ENCODE data around the gene WSCD2.

Gene WSCD2

DNA sequence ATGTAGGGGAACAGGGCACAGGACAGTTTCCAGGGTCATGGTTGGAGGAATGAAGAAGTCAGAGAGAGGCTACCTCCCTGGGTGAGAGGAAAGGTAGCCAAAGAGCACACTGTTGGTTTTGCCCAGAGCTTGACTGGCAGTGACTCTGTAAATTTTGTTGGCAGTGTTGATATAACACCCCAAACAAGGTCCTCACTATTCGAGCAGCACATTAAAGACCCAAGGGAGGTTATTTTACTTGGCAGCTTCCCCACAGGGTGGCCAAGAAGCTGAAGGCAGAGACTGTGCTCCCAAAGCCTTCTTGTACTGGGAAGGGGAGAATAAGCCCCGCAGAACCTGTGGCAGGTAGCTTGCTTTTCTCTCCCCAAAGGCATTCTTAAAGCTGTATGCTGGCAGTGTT, 40.6 kb downstream of the WSCD2 start:
- Histone ChIP-seq H3K4me3 (ENCODE audit: low read length) (no peak overlapping the region), H3K9me3 (ENCODE audit: insufficient read depth, low read depth, low read length) (no peaks in the 10 kb centered on the region), H3K9ac (ENCODE audit: low read depth, low read length) (no peak overlapping the region), H3K27ac (ENCODE audit: low read depth, low read length) (no peak overlapping the region), H3K36me3 (ENCODE audit: insufficient read depth, low read length) (no peaks in the 10 kb centered on the region), H3K27me3 (ENCODE audit: insufficient read depth, low read length) (no peaks in the 10 kb centered on the region), H3K4me1 (ENCODE audit: insufficient read depth, low read length) (no peaks in the 10 kb centered on the region)
- 79% methylated on average over 2 of the region's 2 CpGs for WGBS

DNA sequence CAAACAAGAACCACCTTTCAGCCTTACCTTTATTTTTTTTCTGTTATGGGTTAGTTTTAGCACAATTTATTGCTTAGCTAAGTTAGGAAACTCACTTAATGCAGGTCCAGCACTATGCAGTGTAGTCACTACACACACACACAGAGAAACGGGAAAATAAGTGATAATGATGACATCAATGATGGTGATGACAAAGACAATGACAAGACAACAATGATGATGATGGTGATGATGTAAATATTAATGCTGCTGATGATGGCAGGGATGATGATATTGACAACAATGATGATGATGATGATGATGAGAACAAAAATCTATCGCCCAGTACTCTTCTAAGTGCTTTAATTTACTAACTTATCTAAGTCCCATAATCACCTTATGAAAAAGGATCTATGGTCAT, 41.1 kb downstream of the WSCD2 start:
- Histone ChIP-seq H3K4me3 (ENCODE audit: low read length) (no peak overlapping the region), H3K9ac (ENCODE audit: low read depth, low read length) (no peak overlapping the region), H3K4me1 (ENCODE audit: insufficient read depth, low read length) (no peaks in the 10 kb centered on the region), H3K27ac (ENCODE audit: low read depth, low read length) (no peak overlapping the region), H3K36me3 (ENCODE audit: insufficient read depth, low read length) (no peaks in the 10 kb centered on the region), H3K27me3 (ENCODE audit: insufficient read depth, low read length) (no peaks in the 10 kb centered on the region), H3K9me3 (ENCODE audit: insufficient read depth, low read depth, low read length) (no peaks in the 10 kb centered on the region)
- 92% methylated on average over 2 of the region's 2 CpGs for WGBS

DNA sequence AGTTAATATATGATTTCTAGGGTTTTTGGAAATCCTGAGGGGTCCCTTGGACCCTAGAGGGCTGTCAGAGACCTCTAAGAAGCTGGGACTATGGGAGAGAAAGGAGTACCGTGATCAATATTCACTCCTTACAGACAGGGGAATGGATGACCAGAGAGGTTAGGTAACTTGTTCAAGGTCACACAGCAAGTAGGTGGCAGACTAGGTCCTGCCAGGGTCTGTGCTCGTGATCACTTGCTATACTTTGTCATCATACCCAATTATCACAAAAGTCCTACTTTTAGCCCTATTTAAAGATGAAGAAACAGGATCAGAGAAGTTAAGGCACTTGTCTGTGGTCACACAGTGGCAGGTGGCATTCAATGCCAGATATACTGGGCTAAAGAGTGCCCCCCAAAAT, 42.9 kb downstream of the WSCD2 start:
- Histone ChIP-seq H3K36me3 (ENCODE audit: insufficient read depth, low read length) (no peaks in the 10 kb centered on the region), H3K27me3 (ENCODE audit: insufficient read depth, low read length) (no peaks in the 10 kb centered on the region), H3K4me3 (ENCODE audit: low read length) (no peak overlapping the region), H3K9me3 (ENCODE audit: insufficient read depth, low read depth, low read length) (peaks cover 8% of the 10 kb centered on the region; the same call in 1 of the 2 replicates), H3K4me1 (ENCODE audit: insufficient read depth, low read length) (no peaks in the 10 kb centered on the region), H3K27ac (ENCODE audit: low read depth, low read length) (no peak overlapping the region), H3K9ac (ENCODE audit: low read depth, low read length) (no peak overlapping the region)
- 85% methylated on average over 2 of the region's 2 CpGs for WGBS

DNA sequence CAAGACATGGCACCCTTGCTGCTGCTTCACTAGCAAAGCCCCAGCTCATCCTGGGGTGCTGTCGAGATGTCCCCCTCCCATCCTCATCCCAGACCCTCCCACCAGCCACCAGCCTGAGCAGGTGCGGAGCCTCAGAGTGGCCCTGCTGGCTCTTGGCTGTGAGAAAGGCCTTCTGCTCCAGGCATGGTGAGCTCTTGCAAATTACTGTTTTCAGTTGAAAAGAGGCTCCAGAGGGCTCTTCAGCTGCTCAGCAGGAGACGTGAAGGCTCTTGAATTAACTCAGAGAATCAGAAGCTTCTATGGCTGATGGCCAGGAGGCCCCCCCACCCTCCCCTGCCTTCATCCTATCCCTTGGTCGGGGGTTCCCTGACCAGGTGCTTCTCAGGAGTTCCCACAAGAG, 44.1 kb downstream of the WSCD2 start:
- Histone ChIP-seq H3K9ac (ENCODE audit: low read depth, low read length) (no peak overlapping the region), H3K36me3 (ENCODE audit: insufficient read depth, low read length) (no peaks in the 10 kb centered on the region), H3K27ac (ENCODE audit: low read depth, low read length) (peak overlapping the region; percentile 69; the same call in 1 of the 2 replicates), H3K27me3 (ENCODE audit: insufficient read depth, low read length) (no peaks in the 10 kb centered on the region), H3K9me3 (ENCODE audit: insufficient read depth, low read depth, low read length) (peaks cover 8% of the 10 kb centered on the region; the same call in 1 of the 2 replicates), H3K4me1 (ENCODE audit: insufficient read depth, low read length) (no peaks in the 10 kb centered on the region), H3K4me3 (ENCODE audit: low read length) (no peak overlapping the region)
- 14% methylated on average over 4 of the region's 4 CpGs for WGBS

DNA sequence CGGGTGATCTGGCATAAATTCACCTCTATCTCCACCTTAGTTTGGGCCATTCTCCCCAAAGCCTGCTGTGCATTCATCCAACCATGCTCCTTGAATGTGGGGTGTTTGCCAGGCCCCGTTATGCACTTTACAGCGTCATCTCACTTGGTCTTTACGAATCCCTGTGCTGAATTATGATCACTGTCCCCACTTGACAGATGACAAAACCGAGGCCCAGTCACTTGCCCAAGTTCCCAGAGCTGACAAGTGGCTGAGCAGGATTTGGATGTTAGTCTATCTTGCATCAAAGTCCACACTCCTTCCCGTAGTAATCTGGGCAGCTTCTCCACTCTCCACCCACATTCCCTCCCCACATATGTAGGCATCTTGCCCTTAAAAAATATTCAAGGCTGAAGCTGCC, 44.8 kb downstream of the WSCD2 start:
- WGBS, result 86% methylated on average over 6 of the region's 6 CpGs
- H3K4me1 ChIP-seq (ENCODE audit: insufficient read depth, low read length), result no peaks in the 10 kb centered on the region

DNA sequence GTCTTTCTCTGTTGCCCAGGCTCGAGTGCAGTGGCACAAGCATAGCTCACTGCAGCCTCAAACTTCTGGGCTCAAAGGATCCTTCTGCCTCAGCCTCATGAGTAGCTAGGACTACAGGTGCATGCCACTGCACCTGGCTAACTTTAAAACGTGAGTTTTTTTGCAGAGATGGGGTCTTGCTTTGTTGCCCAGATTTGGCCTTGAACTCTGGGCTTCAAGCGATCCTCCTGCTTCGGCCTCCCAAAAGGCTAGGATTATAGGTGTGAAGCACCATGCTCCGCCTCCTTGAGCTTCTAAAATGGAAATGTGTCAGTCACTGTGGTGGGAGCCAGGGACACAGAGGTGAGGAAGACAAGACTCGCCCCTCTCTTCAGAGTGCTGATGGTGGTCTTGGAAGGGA, 45.6 kb downstream of the WSCD2 start:
- H3K27ac ChIP-seq (ENCODE audit: low read depth, low read length), result peak overlapping the region; percentile 34; the same call in 1 of the 2 replicates
- H3K36me3 ChIP-seq (ENCODE audit: insufficient read depth, low read length), result no peaks in the 10 kb centered on the region
- H3K27me3 ChIP-seq (ENCODE audit: insufficient read depth, low read length), result no peaks in the 10 kb centered on the region
- no peak overlapping the region for H3K4me3 ChIP-seq (ENCODE audit: low read length)
- H3K9ac ChIP-seq (ENCODE audit: low read depth, low read length), result no peak overlapping the region
- H3K9me3 ChIP-seq (ENCODE audit: insufficient read depth, low read depth, low read length), result peaks cover 8% of the 10 kb centered on the region; the same call in 1 of the 2 replicates
- WGBS, result 92% methylated on average over 6 of the region's 6 CpGs
- no peaks in the 10 kb centered on the region for H3K4me1 ChIP-seq (ENCODE audit: insufficient read depth, low read length)

More for the DNA sequence above, 44.8 kb downstream of the WSCD2 start:
- Histone ChIP-seq H3K27ac (ENCODE audit: low read depth, low read length) (no peak overlapping the region; the same call in 1 of the 2 replicates), H3K36me3 (ENCODE audit: insufficient read depth, low read length) (no peaks in the 10 kb centered on the region), H3K9me3 (ENCODE audit: insufficient read depth, low read depth, low read length) (peaks cover 8% of the 10 kb centered on the region; the same call in 1 of the 2 replicates), H3K27me3 (ENCODE audit: insufficient read depth, low read length) (no peaks in the 10 kb centered on the region), H3K9ac (ENCODE audit: low read depth, low read length) (no peak overlapping the region), H3K4me3 (ENCODE audit: low read length) (no peak overlapping the region)

DNA sequence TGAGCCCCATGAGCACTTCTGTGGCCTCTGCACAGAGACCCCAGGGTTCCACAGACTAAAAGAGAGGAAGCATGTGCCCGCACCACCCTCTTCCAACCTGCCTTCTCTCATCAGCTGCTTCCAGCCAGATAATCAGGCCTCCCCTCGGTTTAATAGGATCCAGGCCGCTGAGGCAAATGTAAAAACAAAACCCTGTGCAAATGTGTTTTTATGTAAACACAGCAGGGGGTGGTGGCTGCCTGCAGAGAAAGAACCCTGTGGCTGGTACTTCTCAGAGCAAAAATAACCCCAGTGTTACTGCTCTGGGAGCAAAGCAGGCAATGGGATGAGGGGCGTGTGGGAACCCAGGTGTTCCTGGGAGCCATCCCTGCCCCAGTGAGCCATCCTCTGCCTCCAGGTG, 46.2 kb downstream of the WSCD2 start:
- H3K27me3 ChIP-seq (ENCODE audit: insufficient read depth, low read length), result no peaks in the 10 kb centered on the region
- H3K4me1 ChIP-seq (ENCODE audit: insufficient read depth, low read length), result no peaks in the 10 kb centered on the region
- H3K9me3 ChIP-seq (ENCODE audit: insufficient read depth, low read depth, low read length), result peaks cover 8% of the 10 kb centered on the region; the same call in 1 of the 2 replicates
- no peaks in the 10 kb centered on the region for H3K36me3 ChIP-seq (ENCODE audit: insufficient read depth, low read length)
- peak overlapping the region; percentile 34; the same call in 1 of the 2 replicates for H3K27ac ChIP-seq (ENCODE audit: low read depth, low read length)
- no peak overlapping the region for H3K4me3 ChIP-seq (ENCODE audit: low read length)
- no peak overlapping the region for H3K9ac ChIP-seq (ENCODE audit: low read depth, low read length)
- WGBS, result 12% methylated on average over 4 of the region's 4 CpGs

DNA sequence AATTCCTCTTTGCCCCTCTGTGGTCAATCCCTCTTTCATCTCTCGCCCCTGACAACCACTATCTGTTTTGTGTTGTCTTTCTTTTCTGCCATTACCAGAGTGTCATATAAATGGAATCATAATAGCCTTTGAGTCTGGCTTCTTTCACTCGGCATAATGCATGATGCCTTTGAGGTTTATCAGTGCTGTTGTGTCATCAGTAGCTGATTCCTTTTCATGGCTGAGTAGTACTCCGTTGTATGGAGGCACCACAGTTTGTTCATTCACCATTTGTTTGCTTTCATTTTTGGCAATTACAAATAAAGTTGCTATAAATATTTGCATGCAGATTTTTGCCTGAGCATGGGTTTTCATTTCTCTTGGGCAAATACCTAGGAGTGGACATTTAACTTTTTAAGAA, 47.2 kb downstream of the WSCD2 start:
- H3K9ac ChIP-seq (ENCODE audit: low read depth, low read length), result no peak overlapping the region
- H3K27ac ChIP-seq (ENCODE audit: low read depth, low read length), result no peak overlapping the region
- peaks cover 8% of the 10 kb centered on the region; the same call in 1 of the 2 replicates for H3K9me3 ChIP-seq (ENCODE audit: insufficient read depth, low read depth, low read length)
- H3K27me3 ChIP-seq (ENCODE audit: insufficient read depth, low read length), result no peaks in the 10 kb centered on the region
- 93% methylated on average over 3 of the region's 3 CpGs for WGBS
- no peaks in the 10 kb centered on the region for H3K36me3 ChIP-seq (ENCODE audit: insufficient read depth, low read length)
- no peaks in the 10 kb centered on the region for H3K4me1 ChIP-seq (ENCODE audit: insufficient read depth, low read length)
- H3K4me3 ChIP-seq (ENCODE audit: low read length), result no peak overlapping the region

DNA sequence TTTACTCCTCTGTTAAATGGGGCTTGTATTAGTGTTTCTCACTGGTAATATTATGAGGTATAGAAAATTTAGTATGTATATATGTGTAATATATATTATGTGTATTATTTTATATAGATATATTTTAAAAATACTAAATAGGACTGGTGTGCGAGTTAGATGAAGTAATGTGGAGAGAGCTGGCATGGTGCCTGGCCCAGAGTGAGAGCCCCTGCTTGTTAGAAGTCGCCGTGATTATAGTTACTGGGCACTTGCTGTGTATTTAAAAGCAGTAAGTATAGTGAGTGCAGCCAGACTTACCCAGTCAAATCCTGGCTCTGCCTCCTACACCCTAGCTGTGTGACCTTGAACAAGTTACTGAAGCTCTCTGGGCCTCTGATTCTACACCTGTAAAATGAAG, 48.0 kb downstream of the WSCD2 start:
- WGBS, result 83% methylated on average over 3 of the region's 3 CpGs
- H3K4me3 ChIP-seq (ENCODE audit: low read length), result no peak overlapping the region
- H3K9me3 ChIP-seq (ENCODE audit: insufficient read depth, low read depth, low read length), result peaks cover 8% of the 10 kb centered on the region; the same call in 1 of the 2 replicates
- H3K9ac ChIP-seq (ENCODE audit: low read depth, low read length), result no peak overlapping the region
- no peaks in the 10 kb centered on the region for H3K27me3 ChIP-seq (ENCODE audit: insufficient read depth, low read length)
- H3K36me3 ChIP-seq (ENCODE audit: insufficient read depth, low read length), result no peaks in the 10 kb centered on the region
- H3K4me1 ChIP-seq (ENCODE audit: insufficient read depth, low read length), result no peaks in the 10 kb centered on the region
- H3K27ac ChIP-seq (ENCODE audit: low read depth, low read length), result no peak overlapping the region

DNA sequence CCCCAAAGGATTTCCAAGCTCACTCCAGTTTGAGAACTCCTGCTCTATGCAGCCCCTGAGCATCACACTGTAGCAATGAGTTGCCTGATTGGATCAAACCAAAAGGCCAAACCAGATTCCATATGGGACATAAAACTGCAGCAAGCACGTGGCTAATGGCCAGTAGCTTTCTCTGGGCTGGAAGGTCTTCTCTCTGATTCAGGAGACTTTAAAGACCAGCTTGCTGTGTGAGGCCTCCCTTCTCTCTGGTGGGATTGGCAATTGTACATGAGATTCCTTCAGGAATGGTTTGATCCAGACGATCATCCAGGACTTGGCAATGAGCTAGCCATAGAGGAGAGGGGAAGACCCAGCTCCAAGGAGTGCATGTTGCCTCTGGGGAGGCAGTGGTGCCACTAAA, 50.2 kb downstream of the WSCD2 start:
- Histone ChIP-seq H3K4me1 (ENCODE audit: insufficient read depth, low read length) (0 out of 2 replicates have a peak, but pooled peaks cover 4% of the 10 kb centered on the region), H3K27ac (ENCODE audit: low read depth, low read length) (no peak overlapping the region), H3K4me3 (ENCODE audit: low read length) (no peak overlapping the region), H3K9me3 (ENCODE audit: insufficient read depth, low read depth, low read length) (peaks cover 8% of the 10 kb centered on the region; the same call in 1 of the 2 replicates), H3K27me3 (ENCODE audit: insufficient read depth, low read length) (no peaks in the 10 kb centered on the region), H3K9ac (ENCODE audit: low read depth, low read length) (no peak overlapping the region), H3K36me3 (ENCODE audit: insufficient read depth, low read length) (no peaks in the 10 kb centered on the region)
- 83% methylated on average over 2 of the region's 2 CpGs for WGBS

DNA sequence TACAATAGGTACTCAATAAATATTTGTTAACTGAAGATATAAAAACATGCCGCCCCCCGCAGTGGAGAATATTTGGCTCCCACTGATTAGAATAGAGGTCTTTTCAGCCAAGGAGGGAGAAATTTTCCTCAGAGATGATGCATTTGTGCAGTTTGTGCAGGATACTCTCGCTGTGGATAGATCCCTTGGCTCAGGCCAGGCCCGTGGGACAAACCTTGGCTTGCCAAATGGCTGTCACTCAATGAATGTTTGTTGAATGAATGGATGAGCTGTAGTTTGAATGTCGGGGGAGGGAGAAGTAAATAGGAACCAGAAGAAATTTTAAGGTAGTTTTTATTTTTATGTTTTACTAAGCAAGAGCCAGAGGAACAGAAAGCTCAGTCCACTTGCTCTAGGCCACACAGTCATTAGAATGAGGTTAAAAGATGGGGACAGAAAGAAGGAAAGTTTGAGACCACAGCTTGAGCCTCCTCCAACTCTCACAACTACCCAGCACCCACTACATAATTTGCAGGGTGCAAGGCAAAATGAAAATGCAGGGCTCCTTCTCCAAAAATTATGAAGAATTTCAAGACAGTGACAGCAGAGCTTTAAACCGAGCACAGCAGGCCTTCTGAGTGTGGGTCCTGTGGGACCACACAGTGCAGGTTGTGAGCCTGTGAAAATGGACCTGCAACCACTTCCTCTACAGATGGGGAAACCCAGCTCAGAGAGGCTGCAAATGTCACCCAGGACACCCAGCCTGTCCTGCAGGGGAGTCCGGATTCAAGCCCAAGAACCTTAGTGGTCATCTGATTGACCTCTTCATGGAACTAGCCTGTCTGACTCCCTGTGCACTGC, 51.4 kb downstream of the WSCD2 start:
- H3K27ac ChIP-seq (ENCODE audit: low read depth, low read length), result no peak overlapping the region
- 0 out of 2 replicates have a peak, but pooled peaks cover 4% of the 10 kb centered on the region for H3K4me1 ChIP-seq (ENCODE audit: insufficient read depth, low read length)
- H3K9me3 ChIP-seq (ENCODE audit: insufficient read depth, low read depth, low read length), result peaks cover 8% of the 10 kb centered on the region; the same call in 1 of the 2 replicates
- no peaks in the 10 kb centered on the region for H3K27me3 ChIP-seq (ENCODE audit: insufficient read depth, low read length)
- WGBS, result 93% methylated on average over 7 of the region's 7 CpGs
- H3K9ac ChIP-seq (ENCODE audit: low read depth, low read length), result no peak overlapping the region
- H3K36me3 ChIP-seq (ENCODE audit: insufficient read depth, low read length), result no peaks in the 10 kb centered on the region
- no peak overlapping the region for H3K4me3 ChIP-seq (ENCODE audit: low read length)

All from HUES64 (cell line).